Measurements from ENCODE around the gene UBR1.

UBR1 gene

GRCh38 chr15:43107751-43108150 lies 1.9 kb upstream of the UBR1 start:
- DNase-seq (ENCODE audit: low read depth): no peak

- DNase-seq (ENCODE audit: low read depth): no peak
Observed at GRCh38 chr15:43106486-43106829, 620 bp upstream of the UBR1 start.

- no peak for DNase-seq (ENCODE audit: low read depth)
Observed at GRCh38 chr15:43105077-43105736, 631 bp downstream of the UBR1 start.

GRCh38 chr15:43104426-43104825 lies 1.4 kb downstream of the UBR1 start:
- no peak for DNase-seq (ENCODE audit: low read depth)

GRCh38 chr15:43103907-43104306 lies 1.9 kb downstream of the UBR1 start:
- DNase-seq (ENCODE audit: low read depth): no peak

- DNase-seq (ENCODE audit: low read depth): no peak
Observed at GRCh38 chr15:43102187-43102586, 3.7 kb downstream of the UBR1 start.

- DNase-seq (ENCODE audit: low read depth): no peak
Observed at GRCh38 chr15:43100971-43101370, 4.9 kb downstream of the UBR1 start.

GRCh38 chr15:43099105-43099845 lies 6.6 kb downstream of the UBR1 start:
- DNase-seq (ENCODE audit: low read depth): no peak

- no peak for DNase-seq (ENCODE audit: low read depth)
Observed at GRCh38 chr15:43096411-43096810, 9.4 kb downstream of the UBR1 start.

GRCh38 chr15:43095708-43096347 lies 10.0 kb downstream of the UBR1 start:
- DNase-seq (ENCODE audit: low read depth): no peak

- DNase-seq (ENCODE audit: low read depth): no peak
Observed at GRCh38 chr15:43095243-43095642, 10.6 kb downstream of the UBR1 start.

- DNase-seq (ENCODE audit: low read depth): no peak
Observed at GRCh38 chr15:43094416-43095030, 11.3 kb downstream of the UBR1 start.

- no peak for DNase-seq (ENCODE audit: low read depth)
Observed at GRCh38 chr15:43093026-43093425, 12.8 kb downstream of the UBR1 start.

GRCh38 chr15:43091859-43092258 lies 14.0 kb downstream of the UBR1 start:
- DNase-seq (ENCODE audit: low read depth): no peak

GRCh38 chr15:43086551-43086950 lies 19.3 kb downstream of the UBR1 start:
- DNase-seq (ENCODE audit: low read depth): no peak

GRCh38 chr15:43085921-43086320 lies 19.9 kb downstream of the UBR1 start:
- DNase-seq (ENCODE audit: low read depth): no peak

GRCh38 chr15:43082509-43082908 lies 23.3 kb downstream of the UBR1 start:
- DNase-seq (ENCODE audit: low read depth): no peak

GRCh38 chr15:43081283-43081682 lies 24.6 kb downstream of the UBR1 start:
- DNase-seq (ENCODE audit: low read depth): no peak

GRCh38 chr15:43071451-43071850 lies 34.4 kb downstream of the UBR1 start:
- no peak for DNase-seq (ENCODE audit: low read depth)

- no peak for DNase-seq (ENCODE audit: low read depth)
Observed at GRCh38 chr15:43070893-43071292, 34.9 kb downstream of the UBR1 start.

GRCh38 chr15:43070249-43070648 lies 35.6 kb downstream of the UBR1 start:
- DNase-seq (ENCODE audit: low read depth): no peak

GRCh38 chr15:43067717-43068461 lies 37.9 kb downstream of the UBR1 start:
- DNase-seq (ENCODE audit: low read depth): no peak

Measured in T follicular helper cell (primary cell).